Prostate gland (tissue), 2 donors: ENCODE results near the gene CCL19.

ENCODE experiments used
- CTCF ChIP-seq, 4 experiments: fragments of 200-600 bp in 2 of 4; fragments of 450-650 bp in 2 of 4; sonication (generic) in 2 of 4; IDR thresholded peaks; 1 replicate in 3 of 4; 2 replicates in 1 of 4; pipeline ENCODE4 v1.5.1; 2016 to 2019; ENCODE audit warnings: antibody characterized with exemption in 4 of 4, mild to moderate bottlenecking in 2 of 4, moderate library complexity in 2 of 4
- POLR2A ChIP-seq: fragments of 450-650 bp; IDR thresholded peaks from one replicate; pipeline ENCODE4 v1.6.1; 2016; ENCODE audit warnings: antibody characterized with exemption, mild to moderate bottlenecking
- POLR2AphosphoS5 ChIP-seq: sonication (generic); formaldehyde crosslinking; IDR thresholded peaks from one replicate; pipeline ENCODE4 v1.6.1; 2017; ENCODE audit warnings: antibody characterized with exemption

DNA sequence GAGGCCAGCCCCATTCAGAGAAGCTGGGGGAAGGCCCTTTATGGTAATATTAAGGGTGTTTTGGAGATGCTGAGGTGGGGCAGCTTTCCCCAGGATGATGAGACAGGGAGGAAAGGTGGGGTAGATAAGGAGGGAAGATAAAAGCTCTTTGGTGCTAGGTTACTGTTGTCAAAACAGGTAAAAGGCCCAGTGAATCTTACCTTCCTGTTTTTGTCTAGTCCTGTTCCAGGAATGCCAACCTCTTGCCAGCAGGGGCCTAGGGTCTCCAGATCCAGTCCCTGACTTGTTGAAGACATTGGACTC is 27.8 kb downstream of the CCL19 start:
- TF ChIP-seq POLR2AphosphoS5 = no peak
- TF ChIP-seq POLR2A = no peak
- TF ChIP-seq CTCF (IDR thresholded peaks at IDR 0.05) = no peak
